H1 (cell line): ENCODE measurements around the gene TCF7L1. TPM values are rescaled to one million over a fixed set of nuclear protein-coding genes. Genes with fewer than 3 reads are reported as not detected.

Source experiments
- CHD2 ChIP-seq: IDR thresholded peaks from 2 replicates; pipeline ENCODE4 v1.6.1; 2012; ENCODE audit warnings: low read length, improper control_type of control experiment
- MAFK ChIP-seq: IDR thresholded peaks from 2 replicates; pipeline ENCODE4 v1.6.1; 2012; ENCODE audit warnings: low read depth, mild to moderate bottlenecking, improper control_type of control experiment, low read length
- RFX5 ChIP-seq: IDR thresholded peaks from 2 replicates; pipeline ENCODE4 v1.6.1; 2011; ENCODE audit warnings: low read depth, low read length, improper control_type of control experiment, borderline replicate concordance
- RNF2 ChIP-seq: fragments of 200-900, 300-1000 bp; sonication (generic); IDR thresholded peaks from 2 replicates; pipeline ENCODE4 v1.7.1; 2016; ENCODE audit warnings: borderline replicate concordance, low read depth, mild to moderate bottlenecking, antibody characterized with exemption, low read length; ENCODE audit not compliant: poor library complexity, severe bottlenecking; ENCODE audit errors: missing control alignments
- RXRA ChIP-seq: IDR thresholded peaks from 2 replicates; pipeline ENCODE4 v1.6.1; 2011; ENCODE audit warnings: low read depth, mild to moderate bottlenecking, low read length, moderate library complexity; ENCODE audit not compliant: insufficient read depth
- polyA plus RNA-seq, 7 experiments: library from polyadenylated mRNA; depleted of rRNA in 3 of 7; stranded (reverse) in 5 of 7; unstranded in 2 of 7; fragments of >200 nt in 5 of 7; fragments of 200-250 nt in 2 of 7; gene quantifications; 1 replicate in 5 of 7; 2 replicates in 1 of 7; 4 replicates in 1 of 7; pipeline versions ENCODE4 v1.2.1 to v1.2.3, GENCODE V29; 2011 to 2013; ENCODE audit warnings: missing spikeins in 2 of 7, mixed read lengths in 2 of 7
- total RNA-seq: library from RNA; stranded (reverse); fragmentation: NEBNext Ultra II Directional; extraction: Animal tissue kit (Norgen Biotek cat#: 25700); gene quantifications from 2 replicates; pipeline ENCODE4 v1.2.1, GENCODE V29; 2021

The TCF7L1 gene
- total and polyA plus RNA-seq, 2 of the 8 experiments (the other 6 are each of a cell fraction or from before 2014, with no cell fraction given), result 27.5 to 108 TPM

DNA sequence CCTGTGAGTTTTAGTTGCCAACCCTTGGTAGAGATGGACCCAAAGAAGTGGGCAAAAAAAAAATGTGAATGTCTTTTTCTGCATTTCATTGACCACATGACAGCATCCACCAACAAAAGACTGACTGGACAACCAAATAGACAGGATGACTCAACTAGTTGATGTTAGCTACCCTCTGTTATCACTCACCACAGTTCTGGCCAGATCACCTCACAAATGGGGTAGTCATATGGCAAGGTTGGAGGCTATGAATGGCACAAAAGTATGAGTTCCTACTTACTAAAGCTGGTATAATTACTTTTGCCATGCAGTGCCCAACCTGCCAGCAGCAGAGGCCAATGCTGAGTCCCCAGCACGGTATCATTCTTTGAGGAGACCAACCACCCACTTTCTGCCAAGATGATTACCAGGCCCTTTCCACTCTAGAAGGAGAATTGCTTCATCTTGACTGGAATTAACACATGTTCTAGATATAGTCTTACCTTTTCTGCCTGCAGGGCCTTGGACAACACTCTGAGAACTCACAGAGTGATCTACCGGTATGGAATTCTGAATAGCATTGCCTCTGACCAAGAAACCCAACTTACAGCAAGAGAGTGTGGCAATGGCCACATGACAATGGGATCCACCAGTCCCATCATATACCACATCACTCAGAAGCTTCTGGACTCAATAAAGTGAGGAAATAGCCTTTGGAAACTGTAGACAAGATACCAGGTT is 20.1 kb upstream of the TCF7L1 start (continued):
- TF ChIP-seq RXRA (no peak), MAFK (no peak), RNF2 (no peak), CHD2 (no peak), RFX5 (no peak)
